Measurements from ENCODE around the gene PYCR2.

Gene PYCR2

GRCh38 chr1:225914947-225915346 is 9.1 kb downstream of the PYCR2 start:
- no peak overlapping the region for H3K27ac ChIP-seq
- no peak for TF ChIP-seq ZFX (IDR thresholded peaks at IDR 0.05; ENCODE audit: borderline replicate concordance)
- TF ChIP-seq CTCF (IDR thresholded peaks at IDR 0.05), result no peak

- no peak for TF ChIP-seq CTCF (IDR thresholded peaks at IDR 0.05)
- no peak for TF ChIP-seq ZFX (IDR thresholded peaks at IDR 0.05; ENCODE audit: borderline replicate concordance)
- H3K27ac ChIP-seq, result no peak overlapping the region
Observed at GRCh38 chr1:225914391-225914790, 9.7 kb downstream of the PYCR2 start.

- no peak overlapping the region for H3K27ac ChIP-seq
- TF ChIP-seq CTCF (IDR thresholded peaks at IDR 0.05), result peak; percentile 100
- TF ChIP-seq ZFX (IDR thresholded peaks at IDR 0.05; ENCODE audit: borderline replicate concordance), result no peak
Observed at GRCh38 chr1:225911191-225912130, 12.6 kb downstream of the PYCR2 start.

GRCh38 chr1:225909477-225909876 is 14.6 kb downstream of the PYCR2 start:
- H3K27ac ChIP-seq, result no peak overlapping the region
- TF ChIP-seq CTCF (IDR thresholded peaks at IDR 0.05), result no peak
- no peak for TF ChIP-seq ZFX (IDR thresholded peaks at IDR 0.05; ENCODE audit: borderline replicate concordance)

GRCh38 chr1:225908773-225909172 is 15.3 kb downstream of the PYCR2 start:
- no peak overlapping the region for H3K27ac ChIP-seq
- TF ChIP-seq CTCF (IDR thresholded peaks at IDR 0.05) (no peak), ZFX (IDR thresholded peaks at IDR 0.05; ENCODE audit: borderline replicate concordance) (no peak)

GRCh38 chr1:225908013-225908640 is 15.9 kb downstream of the PYCR2 start:
- H3K27ac ChIP-seq, result no peak overlapping the region
- TF ChIP-seq CTCF (IDR thresholded peaks at IDR 0.05), result no peak
- no peak for TF ChIP-seq ZFX (IDR thresholded peaks at IDR 0.05; ENCODE audit: borderline replicate concordance)

GRCh38 chr1:225907341-225907740 is 16.7 kb downstream of the PYCR2 start:
- TF ChIP-seq ZFX (IDR thresholded peaks at IDR 0.05; ENCODE audit: borderline replicate concordance), result no peak
- no peak for TF ChIP-seq CTCF (IDR thresholded peaks at IDR 0.05)
- no peak overlapping the region for H3K27ac ChIP-seq
